ENCODE measurements around the gene SFXN3.

GRCh38 chr10:101012525-101013364, 18.3 kb upstream of the SFXN3 start:
- TF ChIP-seq POLR2A (IDR thresholded peaks at IDR 0.05; ENCODE audit: low read length), result no peak
- no peak for TF ChIP-seq GATA1 (IDR thresholded peaks at IDR 0.05; ENCODE audit: low read depth, low read length)
